CD14-positive monocyte (primary cell): ENCODE results near the gene DUS2. TPM values are rescaled to one million over a fixed set of nuclear protein-coding genes. Genes with fewer than 3 reads are reported as not detected.
"Not testable (repeated sequence)": the region's sequence is repeated elsewhere in the genome, so short reads cannot be mapped to it uniquely, and the experiment has no call there.

Experiments
- DNase-seq, 3 donors: peaks; one replicate each; pipeline ENCODE4 v3.0.0-alpha.2; 2011 to 2022
- H2AFZ ChIP-seq: 2 replicates; pipeline ENCODE4 v1.6.0; 2012; ENCODE audit warnings: mild to moderate bottlenecking, low read depth, low read length, inconsistent platforms; ENCODE audit not compliant: insufficient read depth, poor library complexity, severe bottlenecking
- H3K27ac ChIP-seq, 2 donors: 1 replicate in 1 of 2; 2 replicates in 1 of 2; pipeline ENCODE4 v1.5.1; 2012 to 2013; ENCODE audit warnings: low read length in 2 of 2, control low read depth in 1 of 2, inconsistent platforms in 1 of 2, low read depth in 1 of 2, mild to moderate bottlenecking in 1 of 2
- H3K27me3 ChIP-seq, 2 donors: one replicate each; pipeline versions ENCODE4 v1.6.0 to v1.6.1; 2011 to 2013; ENCODE audit warnings: low read length in 2 of 2; ENCODE audit not compliant: control insufficient read depth in 2 of 2, insufficient read depth in 2 of 2
- H3K36me3 ChIP-seq, 2 donors: replicated peaks in 1 of 2; 1 replicate in 1 of 2; 2 replicates in 1 of 2; pipeline versions ENCODE4 v1.5.1 to v1.6.1; 2012 to 2013; ENCODE audit warnings: low read length in 2 of 2, control low read depth in 1 of 2, inconsistent platforms in 1 of 2, mild to moderate bottlenecking in 1 of 2; ENCODE audit not compliant: insufficient read depth in 2 of 2, control insufficient read depth in 1 of 2
- H3K4me1 ChIP-seq, 2 donors: 1 replicate in 1 of 2; 2 replicates in 1 of 2; pipeline versions ENCODE4 v1.5.1 to v1.6.1; 2012 to 2013; ENCODE audit warnings: low read length in 2 of 2, control low read depth in 1 of 2, inconsistent platforms in 1 of 2, mild to moderate bottlenecking in 1 of 2, moderate library complexity in 1 of 2; ENCODE audit not compliant: insufficient read depth in 2 of 2, control insufficient read depth in 1 of 2
- H3K4me2 ChIP-seq: replicated peaks from 2 replicates; pipeline ENCODE3; 2012; ENCODE audit warnings: low read length, moderate library complexity, mild to moderate bottlenecking; ENCODE audit not compliant: poor library complexity, severe bottlenecking; ENCODE audit errors: extremely low read depth
- H3K4me3 ChIP-seq, 3 experiments: fragments of 200-600 bp in 1 of 3; sonication (generic) in 1 of 3; replicated peaks in 1 of 3; 1 replicate in 2 of 3; 2 replicates in 1 of 3; pipeline ENCODE4 v1.5.1; 2011 to 2013; ENCODE audit warnings: low read length in 3 of 3, mild to moderate bottlenecking in 3 of 3, control low read depth in 2 of 3, low read depth in 2 of 3, inconsistent platforms in 1 of 3, moderate library complexity in 1 of 3
- H3K79me2 ChIP-seq: 2 replicates; pipeline ENCODE4 v1.6.0; 2012; ENCODE audit warnings: mild to moderate bottlenecking, control low read depth, inconsistent platforms, low read length, moderate library complexity; ENCODE audit not compliant: insufficient read depth
- H3K9ac ChIP-seq: 2 replicates; pipeline ENCODE4 v1.6.0; 2017; ENCODE audit warnings: low read length, mild to moderate bottlenecking; ENCODE audit not compliant: insufficient read depth, poor library complexity, severe bottlenecking
- H3K9me3 ChIP-seq, 2 donors: replicated peaks in 1 of 2; 1 replicate in 1 of 2; 2 replicates in 1 of 2; pipeline versions ENCODE4 v1.5.1 to v1.6.1; 2012 to 2013; ENCODE audit warnings: low read length in 2 of 2, control low read depth in 1 of 2; ENCODE audit not compliant: control insufficient read depth in 1 of 2, insufficient read depth in 1 of 2
- H4K20me1 ChIP-seq: 2 replicates; pipeline ENCODE4 v1.6.0; 2012; ENCODE audit warnings: mild to moderate bottlenecking, low read length, control low read depth, moderate library complexity; ENCODE audit not compliant: insufficient read depth
- H3K27ac Mint-ChIP-seq, 7 donors: one replicate each; pipeline ENCODE4 v1.8.0; 2020; ENCODE audit warnings: mild to moderate bottlenecking in 7 of 7, mixed read lengths in 7 of 7, moderate library complexity in 6 of 7, inconsistent platforms in 2 of 7
- H3K27me3 Mint-ChIP-seq, 3 donors: one replicate each; pipeline ENCODE4 v1.8.0; 2021 to 2022; ENCODE audit warnings: low read depth in 3 of 3, mild to moderate bottlenecking in 3 of 3, mixed read lengths in 3 of 3, moderate library complexity in 3 of 3, inconsistent platforms in 1 of 3
- H3K36me3 Mint-ChIP-seq, 2 donors: one replicate each; pipeline ENCODE4 v1.8.0; 2020; ENCODE audit warnings: mixed read lengths in 2 of 2, inconsistent platforms in 1 of 2, mild to moderate bottlenecking in 1 of 2
- H3K4me1 Mint-ChIP-seq: one replicate; pipeline ENCODE4 v1.8.0; 2020; ENCODE audit warnings: mild to moderate bottlenecking, mixed read lengths
- H3K4me3 Mint-ChIP-seq, 2 donors: one replicate each; pipeline ENCODE4 v1.8.0; 2020; ENCODE audit warnings: mild to moderate bottlenecking in 2 of 2, mixed read lengths in 2 of 2, moderate library complexity in 1 of 2
- H3K9me3 Mint-ChIP-seq, 7 donors: one replicate each; pipeline ENCODE4 v1.8.0; 2020 to 2022; ENCODE audit warnings: mixed read lengths in 7 of 7, mild to moderate bottlenecking in 6 of 7, moderate library complexity in 6 of 7, inconsistent platforms in 2 of 7
- CTCF ChIP-seq: fragments of 200-600 bp; IDR thresholded peaks from one replicate; pipeline ENCODE4 v1.8.0; 2022; ENCODE audit warnings: antibody characterized with exemption, mild to moderate bottlenecking
- WGBS: methylation state at CpG from one replicate; pipeline ENCODE4 v1.1.5; 2013; ENCODE audit warnings: missing lambda C conversion rate; ENCODE audit not compliant: insufficient coverage; 5-methylcytosine and 5-hydroxymethylcytosine counted together
- intact Hi-C, 2 donors: fragments of 100-400 bp; cut with micrococcal nuclease; formaldehyde crosslinking; loops; one replicate each; pipeline versions ENCODE4 v1.15.0 to v1.15.1; 2023
- polyA plus RNA-seq, 3 donors: library from polyadenylated mRNA; depleted of rRNA in 1 of 3; unstranded in 2 of 3; stranded (reverse) in 1 of 3; fragments of 300-500 nt in 2 of 3; fragments of >200 nt in 1 of 3; fragmentation: Illumina TruSeq in 2 of 3; gene quantifications; 1 replicate in 2 of 3; 2 replicates in 1 of 3; pipeline ENCODE4 v1.2.3, GENCODE V29; 2012 to 2021

Gene DUS2
- polyA plus RNA-seq, 3 donors = 18.4 to 40.7 (median 33.2) TPM

GRCh38 chr16:68022278-68022727, 781 bp upstream of the DUS2 start:
- Histone ChIP-seq H2AFZ (peak overlapping the region; percentile 85), H3K36me3 (peaks cover 10 to 31% of the 10 kb centered on the region in 2 donors), H3K27ac (peak overlapping the region; percentile 80 to 95), H3K27me3 (no peaks in the 10 kb centered on the region), H3K4me2 (peak overlapping the region; percentile 98), H3K4me3 (peak overlapping the region; percentile 83 to 96 (median 83)), H4K20me1 (no peaks in the 10 kb centered on the region), H3K9me3 (no peaks in the 10 kb centered on the region), H3K9ac (peak overlapping the region; percentile 97), H3K4me1 (peaks cover 25 to 30% of the 10 kb centered on the region in 2 donors), H3K79me2 (peaks cover 45% of the 10 kb centered on the region)
- peak overlapping the region; percentile 92 to 99 (median 96) for H3K27ac Mint-ChIP-seq
- H3K36me3 Mint-ChIP-seq = peaks cover 23 to 34% of the 10 kb centered on the region in 2 donors
- intact Hi-C loops = loop anchor here in 1 of 2 donors (2.0 kb wide), 1 partner anchor 16 kb away; no protein-coding TSS in a partner anchor
- 12% methylated on average over 19 of the region's 19 CpGs for WGBS
- H3K27me3 Mint-ChIP-seq = peaks cover 0 to 2% (median 0%) of the 10 kb centered on the region in 3 donors
- H3K9me3 Mint-ChIP-seq = no peaks in the 10 kb centered on the region
- H3K4me1 Mint-ChIP-seq = peaks cover 25% of the 10 kb centered on the region
- no peak for DNase-seq
- H3K4me3 Mint-ChIP-seq = peak overlapping the region; percentile 94 to 100
- TF ChIP-seq CTCF = no peak

GRCh38 chr16:68028996-68029395, 5.9 kb downstream of the DUS2 start:
- Histone ChIP-seq H3K9me3 (no peaks in the 10 kb centered on the region), H3K4me1 (peaks cover 4 to 6% of the 10 kb centered on the region in 2 donors), H3K27me3 (no peaks in the 10 kb centered on the region), H3K27ac (no peak overlapping the region), H4K20me1 (no peaks in the 10 kb centered on the region), H3K4me3 (no peak overlapping the region), H3K36me3 (peaks cover 12 to 64% of the 10 kb centered on the region in 2 donors), H3K79me2 (peaks cover 15% of the 10 kb centered on the region), H2AFZ (no peak overlapping the region), H3K4me2 (no peak overlapping the region), H3K9ac (no peak overlapping the region)
- peaks cover 0 to 2% (median 0%) of the 10 kb centered on the region in 3 donors for H3K27me3 Mint-ChIP-seq
- intact Hi-C loops = no loop called here
- no peak for TF ChIP-seq CTCF
- H3K27ac Mint-ChIP-seq = peak overlapping the region in 1 of 7 donors; percentile 21
- H3K4me1 Mint-ChIP-seq = peaks cover 8% of the 10 kb centered on the region
- peaks cover 46 to 71% of the 10 kb centered on the region in 2 donors for H3K36me3 Mint-ChIP-seq
- DNase-seq = no peak
- no CpG with 5 or more reads among the region's 3 CpGs for WGBS
- no peaks in the 10 kb centered on the region for H3K9me3 Mint-ChIP-seq
- H3K4me3 Mint-ChIP-seq = no peak overlapping the region

GRCh38 chr16:68030108-68030507, 7.0 kb downstream of the DUS2 start:
- peaks cover 12 to 67% of the 10 kb centered on the region in 2 donors for H3K36me3 ChIP-seq
- DNase-seq, intact Hi-C loops, H3K9ac ChIP-seq, H3K27me3 Mint-ChIP-seq, H3K4me3 ChIP-seq, H3K9me3 ChIP-seq, H3K4me3 Mint-ChIP-seq, H3K4me2 ChIP-seq, H3K27ac ChIP-seq, H2AFZ ChIP-seq, H3K79me2 ChIP-seq, H3K4me1 ChIP-seq, H4K20me1 ChIP-seq, H3K27me3 ChIP-seq, H3K4me1 Mint-ChIP-seq, H3K9me3 Mint-ChIP-seq: not testable (repeated sequence)
- H3K36me3 Mint-ChIP-seq = peaks cover 49 to 74% of the 10 kb centered on the region in 2 donors
- H3K27ac Mint-ChIP-seq = peak overlapping the region in 1 of 7 donors; percentile 26
- WGBS = 84% methylated on average over 4 of the region's 6 CpGs
